ENCODE results near the gene TCERG1L.
"Not testable (repeated sequence)": the region's sequence is repeated elsewhere in the genome, so short reads cannot be mapped to it uniquely, and the experiment has no call there.

Gene TCERG1L

DNA sequence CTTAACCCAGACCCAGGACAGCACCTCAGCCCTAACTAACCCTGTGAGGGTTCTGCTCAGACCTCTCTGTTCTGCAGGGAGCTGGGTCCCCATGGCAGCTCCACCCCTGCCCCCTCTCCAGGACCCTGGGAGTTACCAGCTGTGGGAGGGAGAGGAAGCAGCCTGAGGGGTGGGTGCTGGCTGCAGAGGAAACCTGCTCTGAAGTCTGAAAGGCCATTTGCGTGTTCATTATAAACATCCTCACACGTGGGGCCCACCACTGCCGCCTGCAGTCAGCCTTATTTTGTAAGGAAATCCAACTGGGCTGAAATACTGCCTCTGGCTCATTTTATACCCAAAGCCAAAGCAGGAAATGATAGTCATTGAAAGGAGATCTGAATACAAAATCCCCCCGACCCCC, 195.7 kb downstream of the TCERG1L start:
- no peak for DNase-seq

DNA sequence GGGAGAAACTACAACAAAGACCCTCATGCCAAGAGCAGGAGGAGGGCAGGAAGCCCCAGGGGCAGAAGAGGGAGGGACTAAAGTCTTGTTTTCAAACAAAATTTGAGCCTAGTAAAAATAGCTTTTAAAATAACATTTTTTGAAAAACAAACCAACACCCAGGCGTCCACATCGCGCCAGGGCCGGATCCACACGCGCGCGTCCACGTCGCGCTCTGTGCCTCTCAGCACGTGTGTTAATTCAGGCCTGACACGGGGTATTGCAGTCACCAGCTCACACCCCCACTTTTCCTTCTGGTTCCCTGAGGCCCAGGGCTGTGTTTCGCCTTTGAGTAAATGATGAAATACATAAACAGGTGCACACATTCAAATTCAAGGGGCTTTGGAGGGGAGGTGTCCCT, 196.2 kb downstream of the TCERG1L start:
- DNase-seq: no peak

DNA sequence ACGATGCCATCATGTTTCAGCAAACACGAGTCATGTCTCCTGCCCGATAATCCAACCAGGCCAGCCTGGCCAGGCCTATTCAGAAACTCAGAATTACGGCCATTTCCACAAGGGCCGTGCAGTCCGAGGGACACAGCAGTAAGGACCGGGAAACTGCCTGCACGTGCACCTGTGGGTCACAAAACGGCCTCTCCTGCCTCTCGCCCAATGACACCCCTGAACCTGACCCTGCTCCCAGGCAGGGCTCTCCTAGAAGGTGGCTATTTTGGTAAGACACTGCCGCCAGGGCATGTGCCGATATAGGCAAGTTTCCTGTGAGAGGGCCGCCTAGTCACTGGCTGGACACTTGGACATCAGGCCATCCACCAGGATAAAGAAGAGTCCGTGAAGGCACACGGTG, 196.7 kb downstream of the TCERG1L start:
- DNase-seq: no peak

DNA sequence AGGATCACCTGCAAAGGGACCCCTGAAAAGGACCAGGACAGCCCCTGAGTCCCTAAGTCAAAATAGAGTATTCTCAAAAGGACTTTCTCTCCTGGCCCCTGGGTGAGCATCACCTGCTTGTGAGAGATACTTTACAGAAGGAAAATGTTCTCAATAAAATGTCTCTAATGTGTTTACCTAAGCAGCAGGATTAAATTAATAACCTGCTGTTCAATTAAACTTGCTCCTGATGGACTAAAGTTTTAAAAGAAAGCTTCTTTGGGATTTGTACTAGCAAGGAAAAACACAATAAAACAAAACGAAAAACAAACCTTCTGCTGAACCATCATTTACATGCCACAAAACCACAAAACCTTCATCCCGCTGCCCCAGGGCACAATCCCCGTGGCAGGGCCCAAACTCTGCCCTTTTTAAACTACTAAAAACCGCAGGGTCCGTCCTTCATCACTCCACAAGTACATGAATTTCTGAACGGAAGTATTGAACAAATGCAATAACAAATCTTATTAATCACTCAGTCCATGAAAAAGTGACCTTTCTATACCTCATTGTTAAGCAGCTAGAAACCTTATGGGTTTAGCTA, 197.7 kb downstream of the TCERG1L start:
- DNase-seq: no peak

DNA sequence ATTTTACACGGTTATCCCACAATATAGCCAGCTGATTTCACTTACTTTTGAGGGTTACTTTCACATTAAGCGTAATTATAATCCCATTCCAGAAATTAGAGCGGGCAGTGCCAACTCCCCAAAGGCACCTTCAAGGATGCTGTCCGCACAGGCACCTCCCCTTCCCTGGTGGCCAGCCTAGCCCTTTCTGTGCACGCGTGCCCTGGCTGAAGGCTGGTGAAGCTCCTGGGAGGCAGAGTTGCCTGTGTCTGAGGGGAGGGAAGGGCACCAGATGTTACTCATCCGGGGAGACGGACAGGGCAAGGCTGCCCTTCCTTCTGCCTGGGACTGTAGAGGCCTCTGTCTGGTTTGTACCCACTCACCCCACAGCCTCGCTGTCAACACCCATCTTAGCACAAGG, 198.4 kb downstream of the TCERG1L start:
- no peak for DNase-seq

DNA sequence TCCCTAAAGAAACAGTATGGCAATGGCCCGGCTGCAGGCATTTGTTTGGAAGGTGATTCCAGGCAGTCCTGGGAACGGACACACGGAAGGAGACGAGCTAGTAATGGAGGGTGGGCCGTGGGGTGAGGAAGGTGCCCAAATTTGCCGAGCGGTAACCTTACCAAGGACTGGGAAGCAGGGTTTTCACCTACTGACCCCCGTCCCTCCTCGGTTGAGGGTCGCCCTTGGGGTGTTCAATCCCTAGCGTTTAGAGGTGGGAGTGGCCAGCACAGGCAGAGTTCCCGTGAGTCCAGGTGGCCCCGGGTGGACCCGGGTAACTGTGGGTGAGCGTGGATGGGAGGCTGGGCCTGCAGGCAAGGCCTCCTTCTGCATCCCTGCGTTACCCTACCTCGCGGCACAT, 198.8 kb downstream of the TCERG1L start:
- no peak for DNase-seq

DNA sequence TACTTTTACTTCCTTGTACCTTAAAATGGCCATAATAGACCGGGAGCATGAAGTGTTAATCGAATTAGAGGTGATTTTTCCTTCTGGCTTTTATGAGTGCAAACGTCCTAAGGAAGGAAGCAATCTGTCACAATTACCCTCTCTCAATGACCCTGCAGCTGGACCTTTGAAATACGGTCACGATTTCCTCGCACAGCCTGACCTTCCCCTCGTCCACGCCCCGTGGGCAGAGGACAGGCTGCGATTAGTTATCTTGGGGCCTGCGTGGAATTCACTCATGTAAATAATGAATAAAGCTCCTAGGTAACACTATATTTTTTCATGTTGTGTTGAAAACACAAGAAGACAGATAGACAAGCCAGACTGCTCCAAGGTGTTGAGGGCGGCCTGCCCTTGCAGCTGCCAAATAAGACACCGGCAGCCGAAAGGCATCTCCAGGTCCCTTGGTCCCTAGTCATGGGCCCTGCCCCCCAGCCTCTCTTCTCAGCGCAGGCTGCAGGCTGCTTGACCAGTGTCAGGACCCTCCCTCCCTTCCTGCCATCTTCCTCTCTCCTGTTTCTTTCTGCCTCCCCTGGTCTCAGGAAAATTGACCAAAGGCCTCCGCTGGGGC, 199.9 kb downstream of the TCERG1L start:
- DNase-seq: no peak

DNA sequence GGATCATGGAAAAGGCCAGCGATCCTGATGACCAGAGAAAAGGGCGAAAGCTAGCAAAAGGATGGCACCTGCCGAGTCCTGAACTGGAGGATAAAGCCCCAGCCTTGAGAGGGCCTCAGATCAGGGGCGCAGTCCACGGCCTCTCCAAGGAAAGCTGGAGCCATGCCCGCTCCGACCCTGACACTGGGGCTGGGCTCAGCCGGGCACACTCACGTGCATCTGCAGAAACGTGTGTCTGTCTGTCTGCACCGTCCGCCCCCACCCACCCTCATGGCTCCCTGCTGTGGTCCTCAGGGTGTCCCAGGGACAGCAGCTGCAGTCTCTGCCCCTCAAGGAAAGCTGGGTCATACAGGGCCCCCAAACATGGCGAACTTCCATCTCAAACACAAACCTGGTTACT, 200.5 kb downstream of the TCERG1L start:
- no peak for DNase-seq

DNA sequence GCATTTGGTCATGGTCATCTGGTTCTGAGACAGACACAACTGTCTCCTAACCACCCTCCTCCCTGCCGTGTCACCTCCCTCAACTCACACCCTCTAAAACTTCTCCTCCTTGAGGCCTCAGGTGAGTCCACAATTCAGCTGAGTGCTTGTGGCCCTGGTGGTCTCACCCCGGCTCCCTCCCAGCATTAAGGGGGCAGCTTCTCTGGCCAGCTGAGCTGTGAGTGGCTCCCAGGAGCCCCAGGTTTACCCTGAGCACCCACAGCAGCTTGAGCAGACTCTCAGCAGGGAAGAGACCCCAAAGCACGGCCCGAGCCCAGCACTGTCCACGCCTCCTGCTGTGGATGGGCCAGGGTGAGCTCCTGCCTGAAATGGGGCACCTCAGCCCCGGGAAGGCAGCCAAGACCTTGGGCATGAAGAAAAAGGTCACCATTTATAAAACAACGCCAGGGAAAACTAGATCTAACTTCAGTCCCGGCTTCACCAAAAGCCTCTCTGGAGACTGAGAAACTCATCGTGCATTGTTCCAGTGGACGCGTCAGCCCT, 201.2 kb downstream of the TCERG1L start:
- no peak for DNase-seq

DNA sequence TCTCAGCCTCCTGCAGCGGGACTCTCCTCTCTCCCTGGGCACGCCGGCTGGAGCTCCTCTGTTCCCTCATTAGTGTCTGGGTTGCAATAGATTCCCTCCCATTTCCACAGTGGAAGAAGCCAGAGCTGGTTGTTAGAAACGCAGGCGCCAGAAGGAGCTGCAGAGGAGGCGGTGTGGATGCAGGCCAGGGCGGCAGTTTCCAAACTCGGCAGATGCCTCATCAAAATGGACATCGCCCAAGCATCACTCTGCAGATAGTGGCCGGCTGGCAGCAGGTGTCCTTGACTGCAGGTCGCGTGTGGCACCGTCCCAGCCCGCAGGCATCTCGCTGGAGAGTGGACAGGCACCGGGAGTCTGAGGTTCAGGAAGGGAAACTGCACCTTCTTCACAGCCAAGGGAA, 201.8 kb downstream of the TCERG1L start:
- no peak for DNase-seq

DNA sequence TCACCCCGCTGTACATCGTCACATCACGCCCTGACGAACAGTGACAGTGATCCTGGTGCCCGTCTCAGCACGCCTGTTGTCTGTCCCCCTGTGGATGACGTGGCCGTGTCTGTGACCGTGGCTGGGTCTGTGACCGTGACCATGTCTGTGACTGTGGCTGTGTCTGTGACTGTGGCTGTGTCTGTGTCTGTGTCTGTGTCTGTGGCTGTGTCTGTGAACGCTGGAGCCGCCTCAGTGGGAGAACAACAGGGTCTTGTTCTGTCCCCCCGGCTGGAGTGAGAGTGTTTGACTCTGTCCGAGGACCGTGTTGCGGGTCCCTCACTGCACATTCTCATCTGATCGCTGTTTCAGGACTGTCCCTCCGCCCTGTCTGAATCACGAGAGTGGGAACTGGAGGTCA, 202.2 kb downstream of the TCERG1L start:
- DNase-seq: no peak

DNA sequence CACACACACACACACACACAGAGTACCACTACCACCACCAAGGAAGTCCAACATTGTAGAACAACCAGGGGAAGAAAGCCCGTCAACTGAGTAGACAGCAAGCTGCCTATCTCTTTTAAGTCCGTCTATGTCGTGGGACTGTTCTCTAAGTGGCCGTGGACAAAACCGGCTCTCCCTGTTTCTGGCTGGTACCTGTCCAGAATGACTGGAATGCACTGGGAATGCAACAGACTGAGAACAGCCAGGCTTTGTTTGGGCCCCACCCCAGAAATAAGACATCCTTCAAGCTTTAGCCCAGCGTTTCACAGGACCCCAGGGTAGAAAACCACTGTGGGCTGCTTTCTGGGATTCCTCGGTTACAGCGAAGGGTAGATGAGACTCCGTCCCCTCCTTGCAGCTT, 203.6 kb downstream of the TCERG1L start:
- DNase-seq: no peak

DNA sequence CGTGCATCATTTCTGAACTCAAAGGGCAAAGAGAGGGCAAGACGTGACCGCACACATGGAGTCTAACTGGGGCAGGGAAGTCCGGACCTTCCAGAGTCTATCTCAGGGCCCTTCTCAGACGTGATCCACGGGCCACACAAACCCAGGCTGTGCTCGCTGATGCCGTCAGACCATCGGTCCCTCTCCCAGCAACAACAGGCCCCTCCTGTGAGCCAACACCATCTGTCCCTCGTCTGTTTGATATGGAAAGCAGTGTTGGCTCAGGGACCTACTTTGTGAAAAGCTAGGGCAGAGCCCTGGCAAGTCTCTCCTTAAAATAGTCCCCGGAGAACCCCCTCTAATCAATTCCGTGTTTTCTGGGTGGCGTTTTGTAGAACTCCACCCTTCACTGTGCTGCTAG, 208.8 kb downstream of the TCERG1L start:
- DNase-seq: no peak

DNA sequence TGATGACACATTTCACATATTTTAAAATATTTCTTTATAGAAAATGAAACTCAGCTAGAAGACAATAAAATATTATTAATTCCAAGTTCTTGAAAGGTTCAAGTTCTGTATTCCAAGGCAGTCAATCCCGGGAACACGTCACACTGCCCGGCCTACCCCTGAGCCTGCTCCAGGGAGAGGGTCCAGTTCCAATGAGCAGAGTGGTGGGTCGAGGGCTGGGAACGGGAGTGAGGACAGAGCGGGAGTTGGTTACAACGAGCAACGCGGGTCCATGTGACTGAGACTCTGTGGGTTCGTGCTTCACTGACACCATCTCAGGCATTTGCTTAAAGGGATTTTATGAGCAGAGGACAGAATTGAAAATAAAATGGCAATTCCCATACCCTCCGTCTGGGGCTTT, 209.4 kb downstream of the TCERG1L start:
- DNase-seq: no peak

DNA sequence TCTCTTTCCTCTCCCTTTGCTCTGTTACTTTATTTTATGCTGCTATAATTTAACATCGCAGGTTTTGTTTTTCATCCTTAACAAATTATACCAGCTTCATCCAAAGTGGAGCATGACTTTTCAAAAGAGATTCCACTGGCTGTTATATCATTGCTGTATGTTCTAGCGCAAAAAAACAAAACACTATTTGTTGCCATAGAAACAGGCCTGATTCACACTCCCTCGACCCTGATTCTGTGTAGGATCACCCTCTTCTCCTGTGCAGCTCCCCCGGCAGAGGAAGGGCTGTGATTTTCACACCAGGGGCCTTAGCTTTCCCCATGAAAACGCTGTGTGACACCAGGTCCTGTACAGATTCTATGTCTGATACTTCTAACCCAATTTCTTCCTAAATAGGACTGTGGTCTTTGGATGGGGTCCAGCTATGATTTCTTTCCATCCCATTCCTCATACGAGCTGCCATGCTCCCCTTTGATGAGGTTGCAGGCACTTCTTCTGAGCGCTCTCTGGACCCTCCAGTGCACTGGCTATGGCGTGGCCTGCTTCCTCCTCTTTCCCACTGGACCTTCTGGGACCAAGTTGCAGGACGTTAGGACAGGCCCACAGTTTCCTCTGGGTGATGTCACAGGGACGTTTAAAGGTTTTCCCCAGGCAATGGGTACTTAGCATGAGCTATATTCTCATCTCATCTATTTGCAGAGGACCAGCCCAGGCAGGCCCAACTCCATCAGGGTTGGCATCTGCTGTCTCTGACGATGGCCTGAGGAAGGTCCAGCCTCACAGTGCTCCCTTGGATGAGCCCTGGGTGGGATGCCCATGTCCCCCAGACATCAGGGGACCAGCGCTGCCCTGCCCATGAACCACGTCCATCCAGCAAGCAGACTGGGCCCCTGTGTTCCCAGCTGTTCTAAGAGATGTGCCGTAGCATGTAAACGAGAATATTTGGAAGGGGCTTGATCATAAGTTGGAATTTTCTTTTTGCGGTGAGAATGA, 210.8 kb downstream of the TCERG1L start:
- not testable (repeated sequence) for DNase-seq

DNA sequence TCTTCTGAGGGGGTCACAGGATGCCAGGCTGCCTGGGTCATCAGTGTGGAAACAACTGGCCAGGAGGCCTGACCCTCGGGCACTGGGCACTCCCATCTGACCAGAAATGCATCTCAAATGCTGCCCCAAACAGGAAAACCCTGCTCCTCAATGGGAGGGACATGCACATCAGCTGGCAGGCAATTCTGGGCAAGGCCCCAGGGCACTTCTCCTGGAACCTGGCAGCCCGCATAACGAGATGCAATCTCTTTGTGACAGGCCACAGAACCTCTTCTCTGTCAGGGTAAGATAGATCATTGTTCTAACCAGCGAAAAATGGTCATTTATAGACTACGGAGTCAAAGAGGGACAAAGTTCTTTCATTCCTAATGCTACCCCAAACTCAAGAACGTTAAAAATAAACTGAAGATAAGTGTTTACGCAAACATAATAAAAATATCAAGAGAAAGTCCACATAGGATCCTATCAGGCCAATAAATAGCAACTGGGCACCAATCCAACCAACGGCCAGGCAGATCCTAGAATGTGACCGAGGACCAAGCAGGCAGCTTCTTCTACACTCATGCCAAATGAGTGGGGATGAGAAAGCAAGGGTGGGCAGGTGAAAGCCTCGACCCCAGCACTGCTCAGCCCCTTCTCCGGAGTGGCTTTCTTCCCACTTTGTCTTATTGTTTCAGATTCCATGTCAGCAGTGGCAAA, 212.3 kb downstream of the TCERG1L start:
- no peak for DNase-seq

DNA sequence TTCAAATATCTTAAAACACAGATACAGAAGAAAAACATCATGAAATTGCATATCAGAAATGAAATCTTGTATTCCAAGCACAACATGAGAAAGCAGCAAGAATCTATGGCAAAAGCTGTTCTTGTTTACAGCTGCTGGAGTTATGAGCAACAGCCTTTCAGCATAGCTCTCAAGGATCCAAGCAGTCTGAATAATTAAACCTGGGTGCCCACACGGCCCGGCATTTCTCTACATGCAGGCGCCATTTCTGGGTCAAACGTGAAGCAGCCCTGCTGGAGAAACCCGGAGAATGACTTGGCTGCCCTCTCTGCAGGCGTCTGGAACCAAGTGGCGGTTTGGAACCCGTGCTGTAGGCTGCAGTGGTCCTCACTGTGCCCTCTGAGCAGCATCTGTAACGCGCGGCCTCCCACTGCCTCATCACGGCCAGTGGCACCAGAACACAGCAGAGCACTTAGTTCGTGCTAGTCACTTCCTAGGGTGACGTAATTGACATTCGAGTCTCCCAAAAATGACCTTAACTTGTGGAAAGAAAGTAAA, 213.0 kb downstream of the TCERG1L start:
- DNase-seq: no peak

DNA sequence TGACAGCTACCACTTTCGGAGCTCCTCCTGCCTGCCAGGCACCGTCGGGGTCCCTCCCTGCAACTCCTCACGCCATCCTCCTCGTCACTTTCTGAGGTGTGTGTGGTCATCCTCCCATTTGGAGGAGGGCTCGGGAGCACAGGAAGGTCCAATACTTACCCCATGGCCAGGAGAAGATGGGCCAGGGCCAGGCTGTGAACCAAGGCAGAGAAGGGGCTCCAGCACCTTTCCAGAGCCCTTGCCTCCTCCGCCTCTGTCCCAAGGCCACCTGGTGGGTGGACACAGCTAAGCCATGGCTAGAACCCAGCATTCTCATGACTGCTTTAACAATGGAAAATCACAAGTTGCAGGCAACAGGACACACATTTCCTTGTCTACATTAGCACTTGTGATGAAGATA, 215.5 kb downstream of the TCERG1L start:
- DNase-seq: no peak

DNA sequence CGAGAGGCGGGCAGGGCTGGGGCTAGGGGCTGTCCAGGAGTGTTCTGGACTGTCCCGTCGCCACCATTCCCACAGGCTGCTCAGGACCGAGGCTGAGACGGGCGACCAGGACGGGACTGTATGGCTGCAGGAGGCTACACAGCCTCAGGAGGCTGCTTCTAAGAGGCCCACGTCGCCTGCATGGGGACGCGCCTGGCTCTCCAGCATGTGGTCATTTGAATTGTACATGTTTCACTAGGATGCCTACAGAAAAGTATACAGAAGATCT, 216.3 kb downstream of the TCERG1L start:
- DNase-seq: no peak

DNA sequence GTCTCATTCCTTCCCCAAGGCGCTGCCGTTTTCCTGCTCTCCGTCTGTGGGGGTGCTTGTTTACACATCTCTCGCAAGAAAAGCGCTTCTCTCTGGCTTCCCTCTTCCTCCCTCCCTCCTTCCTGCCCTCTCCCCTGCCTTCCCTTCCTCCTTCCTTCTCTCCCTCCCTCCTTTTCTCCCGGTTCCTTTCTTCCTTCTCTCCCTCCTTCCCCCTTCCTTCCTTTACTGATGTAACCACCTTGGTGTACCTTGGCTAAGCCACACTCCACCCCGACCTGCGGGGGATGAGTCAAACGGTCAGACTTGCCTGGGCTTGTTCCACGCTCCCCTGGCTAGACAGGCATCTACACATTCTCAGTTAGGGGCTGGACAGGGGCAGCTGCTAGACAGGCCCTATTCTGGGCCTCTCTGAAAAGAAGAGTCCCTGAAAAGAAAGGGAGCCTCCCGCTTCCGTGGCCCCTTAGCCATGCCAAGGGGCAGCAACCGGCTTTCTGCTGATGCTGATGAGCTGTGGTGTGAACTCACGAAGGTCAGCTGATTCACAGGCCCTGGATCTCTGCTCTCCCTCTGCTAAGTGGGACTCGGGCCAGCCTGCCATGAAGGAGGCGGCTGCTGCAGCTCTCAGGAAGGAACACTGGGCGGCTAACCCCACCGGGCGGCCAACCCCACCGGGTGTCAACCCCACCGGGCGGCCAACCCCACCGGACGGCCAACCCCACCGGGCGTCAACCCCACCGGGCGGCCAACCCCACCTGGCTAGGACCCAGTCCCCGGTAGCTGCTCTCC, 216.8 kb downstream of the TCERG1L start:
- no peak for DNase-seq

DNA sequence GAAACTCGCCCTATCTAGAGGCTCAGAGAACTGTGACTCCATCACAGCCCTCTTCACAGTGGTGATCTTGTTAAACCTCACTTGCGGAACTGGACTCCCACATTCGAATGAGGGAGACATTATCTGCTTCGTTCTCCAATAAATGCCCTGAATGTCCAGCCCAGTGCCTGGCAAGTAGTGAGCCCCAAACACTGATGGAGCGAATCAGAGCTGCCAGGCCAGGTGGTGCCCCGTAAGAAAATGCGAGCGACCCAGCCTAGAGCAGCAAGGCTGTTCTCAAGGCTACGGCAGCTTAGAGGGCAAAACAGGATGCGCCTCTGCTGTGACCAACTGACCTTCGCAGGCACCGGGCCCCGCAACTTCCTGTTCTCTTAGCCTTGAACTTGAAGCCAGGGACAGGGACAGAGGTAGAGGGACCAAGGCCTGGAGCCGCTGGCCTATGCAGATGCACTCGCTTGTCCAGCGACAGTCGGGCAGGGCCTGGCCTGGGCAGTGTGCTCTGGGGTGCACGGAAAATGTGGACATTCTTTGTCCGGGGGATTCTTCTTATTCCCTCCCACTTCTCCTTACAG, 217.6 kb downstream of the TCERG1L start:
- no peak for DNase-seq

DNA sequence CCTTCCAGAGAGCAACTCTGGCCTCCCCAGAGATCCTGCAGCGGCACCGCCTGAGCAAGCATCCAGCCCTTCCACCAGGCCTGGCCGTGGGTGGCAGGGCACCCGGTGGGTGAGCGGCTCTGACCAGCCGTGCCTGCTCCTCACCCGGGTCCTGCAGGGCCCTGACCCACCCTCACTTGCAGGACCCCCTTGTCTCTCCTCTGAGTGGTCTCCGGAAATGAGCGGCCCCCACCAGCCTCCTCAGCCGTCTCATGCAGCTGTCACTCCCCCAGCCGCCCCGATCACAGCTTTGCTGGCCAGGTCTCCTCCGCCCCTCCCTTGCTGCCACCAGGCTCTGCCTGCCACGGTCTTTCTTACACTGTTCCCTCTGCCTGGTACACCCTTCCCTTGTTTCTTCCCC, 218.2 kb downstream of the TCERG1L start:
- DNase-seq: no peak

Data from stimulated activated naive CD4-positive, alpha-beta T cell (primary cell).